Stimulated activated CD4-positive, alpha-beta T cell treated with anti-CD3 and anti-CD28 coated beads, Interleukin-12 subunit alpha, Interleukin-12 subunit beta, amount 100 ng/mL, for 48 hours (primary cell): ENCODE data around the gene PFKM.
"Not testable (repeated sequence)": the region's sequence is repeated elsewhere in the genome, so short reads cannot be mapped to it uniquely, and the experiment has no call there.

Experiments
- DNase-seq, 3 donors: peaks; one replicate each; pipeline ENCODE4 v3.0.0-alpha.2; 2020; ENCODE audit warnings: low read depth in 2 of 3, low spot score in 1 of 3

PFKM gene

DNA sequence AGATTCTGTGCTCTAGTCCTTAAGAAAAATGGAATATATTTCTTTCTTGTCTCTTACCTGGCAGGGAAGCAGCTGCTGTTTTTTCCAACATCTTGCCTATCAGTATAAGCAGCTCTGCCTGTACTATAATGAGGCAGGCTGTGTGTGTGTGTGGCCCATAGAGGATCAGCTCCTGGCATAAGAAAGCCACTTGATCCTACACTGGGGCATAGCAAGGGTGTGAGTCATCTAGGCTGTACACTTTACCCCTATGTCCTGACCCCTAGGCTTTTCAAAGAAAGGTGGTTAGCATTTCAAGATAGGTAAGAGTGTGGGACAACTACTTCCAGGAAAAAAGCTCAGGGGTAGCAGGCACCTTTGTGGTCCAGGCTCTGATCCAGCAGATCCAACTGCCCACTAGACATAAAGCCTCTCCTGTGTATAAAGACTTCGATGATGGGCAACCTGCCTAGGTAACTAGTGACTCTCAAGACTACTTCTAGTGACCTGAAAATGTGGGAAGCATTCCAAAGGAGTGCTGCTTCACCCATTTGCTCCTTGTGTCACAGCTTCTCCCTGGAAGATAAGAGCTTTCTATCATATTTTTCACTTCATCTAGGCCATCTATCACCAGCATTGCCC, 8.4 kb upstream of the PFKM start:
- DNase-seq, result no peak

DNA sequence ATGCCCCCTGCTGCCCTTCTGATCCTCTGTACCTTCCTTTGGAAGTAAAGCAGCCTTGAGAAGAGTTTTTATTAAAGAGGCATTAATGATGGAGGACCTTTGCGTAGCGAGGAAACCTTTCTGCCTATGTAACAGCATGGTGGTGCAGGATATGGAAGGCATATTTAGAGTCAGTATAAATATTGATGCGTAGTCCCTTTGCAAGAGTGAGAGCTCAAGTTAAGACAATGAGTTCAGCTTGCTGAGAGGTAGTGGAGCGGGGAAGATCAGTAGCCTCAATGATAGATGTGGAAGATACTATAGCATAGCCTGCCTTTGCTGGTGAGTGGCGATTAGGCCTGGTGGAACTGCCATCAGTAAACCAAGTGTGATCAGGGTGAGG, 7.9 kb upstream of the PFKM start:
- not testable (repeated sequence) for DNase-seq

DNA sequence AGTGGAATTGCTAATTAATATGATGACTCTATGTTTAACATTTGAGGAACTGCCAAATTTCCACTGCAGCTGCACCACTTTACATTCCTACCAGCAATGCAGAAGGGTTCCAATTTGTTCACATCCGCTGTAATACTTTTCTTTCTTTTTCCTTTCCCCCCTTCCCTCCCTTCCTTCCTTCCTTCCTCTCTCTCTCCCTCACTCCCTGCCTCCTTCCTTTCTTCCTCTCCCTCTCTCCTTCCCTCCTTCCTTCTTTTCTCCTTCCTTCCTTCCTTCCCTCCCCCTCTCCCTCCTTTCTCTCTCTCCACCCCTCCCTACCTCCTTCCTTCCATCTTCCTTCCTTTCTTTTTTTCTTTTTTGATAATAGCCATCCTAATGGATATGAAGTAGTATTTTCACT, 3.2 kb upstream of the PFKM start:
- DNase-seq, result no peak

DNA sequence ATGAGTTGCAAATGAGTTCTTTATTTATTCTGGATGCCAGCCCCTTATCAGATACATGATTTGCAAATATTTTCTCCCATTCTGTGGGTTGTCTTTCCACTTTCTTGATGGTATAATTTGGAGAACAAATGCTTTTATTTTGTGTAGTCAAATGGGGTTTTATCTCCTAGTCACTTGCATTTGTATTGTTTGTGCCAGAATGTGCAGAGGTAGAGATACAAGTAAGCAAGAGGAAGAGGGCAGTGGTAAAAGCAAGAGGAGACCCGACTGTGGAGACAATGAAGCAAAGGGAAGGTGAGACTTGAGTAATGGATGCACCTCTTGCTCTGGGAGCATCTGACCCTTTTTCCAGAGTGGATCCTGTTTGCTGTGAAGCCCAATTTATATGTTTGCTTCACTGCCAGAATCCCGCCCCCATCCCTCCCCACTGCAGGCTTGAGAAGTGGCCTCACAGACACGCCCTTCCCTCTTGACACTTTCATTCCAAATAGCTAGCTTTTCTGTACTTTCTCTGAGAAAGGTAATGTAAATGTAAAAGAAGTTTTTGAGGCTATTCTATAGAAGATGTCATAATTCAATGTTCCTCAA, 786 bp upstream of the PFKM start:
- no peak for DNase-seq

DNA sequence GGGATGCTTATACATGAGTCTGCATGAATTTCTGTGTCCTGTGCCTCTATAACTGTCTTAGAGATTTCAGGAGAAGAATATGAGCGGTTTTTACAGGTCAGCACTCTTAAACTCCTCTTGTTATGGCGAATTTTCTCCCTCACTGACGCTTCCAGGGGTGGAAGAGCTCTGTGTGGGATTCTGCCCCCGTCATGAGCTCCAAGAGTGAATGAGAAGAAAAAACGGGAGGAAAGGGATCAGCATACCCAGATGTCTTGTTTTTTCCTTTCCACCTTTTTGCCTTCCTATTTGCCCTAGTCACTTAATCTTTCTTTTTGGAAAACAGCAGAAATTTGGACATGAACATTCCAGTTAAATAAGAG, 651 bp downstream of the PFKM start:
- no peak for DNase-seq

DNA sequence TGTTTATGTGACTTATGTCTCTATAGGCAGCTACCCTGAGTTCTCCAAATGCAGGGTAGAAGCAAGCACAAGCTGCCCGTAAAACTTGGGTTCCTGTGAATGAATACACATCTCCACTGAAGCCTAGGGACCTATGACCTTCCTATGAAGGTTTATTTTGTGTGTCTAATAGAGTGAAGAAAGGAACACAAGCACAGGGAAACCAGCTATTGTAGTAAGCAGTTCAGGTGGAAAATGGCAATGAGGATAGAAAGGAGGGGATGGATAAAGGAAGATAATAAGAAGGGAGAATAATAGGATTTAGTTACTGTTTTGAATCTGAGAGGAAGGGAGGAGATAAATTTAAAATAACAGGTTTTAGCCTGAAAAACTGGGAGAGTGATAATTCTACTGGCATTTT, 2.4 kb downstream of the PFKM start:
- DNase-seq, result no peak

DNA sequence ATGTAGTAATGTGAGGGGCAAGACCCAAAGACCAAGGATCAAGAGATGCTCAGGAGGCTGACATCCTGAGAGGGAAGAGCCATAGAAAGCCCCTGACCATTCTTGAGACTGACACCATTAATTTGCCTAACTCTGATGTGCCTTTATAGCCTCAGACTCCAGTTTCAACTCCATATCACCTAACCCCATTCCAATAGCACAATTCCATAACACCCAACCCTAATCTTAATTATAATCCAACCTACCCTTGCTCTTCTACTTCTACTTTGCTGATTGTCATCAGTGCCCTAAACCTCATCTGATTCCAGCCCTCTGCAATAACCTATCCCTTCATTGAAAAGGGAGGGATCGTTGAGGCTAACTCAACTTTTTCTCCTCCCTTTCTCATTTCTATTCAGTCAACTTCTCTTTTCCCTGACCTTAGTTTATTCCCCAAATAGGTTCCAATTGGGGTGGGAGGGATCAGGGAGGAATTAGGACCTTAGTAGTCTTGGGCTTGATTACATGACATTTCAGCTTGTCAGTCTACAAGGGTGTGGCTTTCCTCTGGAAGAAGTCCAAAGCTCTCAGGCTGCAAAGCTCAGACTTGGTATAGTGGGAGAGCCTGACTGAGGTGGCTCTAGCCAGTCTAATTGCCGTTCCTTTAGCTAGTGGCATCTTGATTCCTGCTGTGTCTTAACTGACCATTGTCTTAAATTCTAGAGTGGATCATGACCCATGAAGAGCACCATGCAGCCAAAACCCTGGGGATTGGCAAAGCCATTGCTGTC, 3.1 kb downstream of the PFKM start:
- DNase-seq, result no peak

DNA sequence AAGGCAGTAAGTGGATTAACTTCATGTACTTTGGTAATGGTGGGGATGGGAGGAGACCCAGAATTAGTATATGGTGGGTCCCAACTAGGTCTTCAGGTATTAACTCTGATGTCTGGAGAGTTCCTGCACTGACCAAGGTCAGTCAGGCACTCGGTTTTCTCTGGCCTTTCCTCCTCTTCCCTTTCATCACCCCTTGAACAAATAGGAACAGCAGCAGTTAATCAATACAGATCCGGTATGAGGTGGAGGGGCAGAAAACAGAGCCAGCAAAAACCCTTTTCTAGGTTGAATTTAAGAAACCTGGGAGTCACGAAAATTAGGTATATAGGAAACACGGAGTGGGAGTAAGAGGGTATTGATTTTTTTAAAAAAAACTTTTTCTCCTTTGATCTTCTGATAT, 4.0 kb downstream of the PFKM start:
- DNase-seq, result no peak

DNA sequence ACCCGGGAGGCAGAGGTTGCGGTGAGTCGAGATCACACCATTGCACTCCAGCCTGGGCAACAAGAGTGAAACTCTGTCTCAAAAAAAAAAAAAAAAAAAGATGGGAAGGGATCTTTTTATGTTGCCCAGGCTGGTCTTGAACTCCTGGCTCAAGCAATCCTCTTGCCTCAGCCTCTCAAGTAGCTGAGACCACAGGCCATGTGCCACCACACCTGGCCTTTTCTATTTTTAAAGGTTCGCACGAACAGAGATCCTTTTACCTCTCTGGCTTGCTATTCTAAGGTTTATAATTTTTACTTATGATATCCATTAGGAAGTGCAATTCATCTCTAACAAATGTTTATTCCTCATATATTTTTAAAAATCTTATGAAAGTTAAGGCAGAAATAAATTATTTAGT, 6.4 kb downstream of the PFKM start:
- not testable (repeated sequence) for DNase-seq

DNA sequence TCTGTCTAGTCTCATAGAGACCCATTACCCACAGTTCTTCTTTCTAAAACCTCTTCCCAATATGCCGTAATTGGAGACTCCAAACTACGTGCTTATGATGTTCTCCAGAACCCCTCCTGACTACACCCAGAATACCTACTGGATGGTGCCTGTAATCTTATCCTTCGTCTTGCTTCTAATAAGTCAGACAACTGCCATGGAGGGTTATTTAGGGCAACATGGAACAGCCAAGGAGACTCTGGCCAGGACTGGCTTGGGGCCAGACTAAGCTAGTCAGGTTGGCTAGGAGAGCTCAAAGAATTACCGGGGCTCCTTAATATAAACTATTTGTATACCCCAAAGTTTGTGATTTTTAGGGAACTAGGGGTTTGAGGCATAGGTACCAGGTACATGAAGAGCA, 6.8 kb downstream of the PFKM start:
- DNase-seq, result no peak

DNA sequence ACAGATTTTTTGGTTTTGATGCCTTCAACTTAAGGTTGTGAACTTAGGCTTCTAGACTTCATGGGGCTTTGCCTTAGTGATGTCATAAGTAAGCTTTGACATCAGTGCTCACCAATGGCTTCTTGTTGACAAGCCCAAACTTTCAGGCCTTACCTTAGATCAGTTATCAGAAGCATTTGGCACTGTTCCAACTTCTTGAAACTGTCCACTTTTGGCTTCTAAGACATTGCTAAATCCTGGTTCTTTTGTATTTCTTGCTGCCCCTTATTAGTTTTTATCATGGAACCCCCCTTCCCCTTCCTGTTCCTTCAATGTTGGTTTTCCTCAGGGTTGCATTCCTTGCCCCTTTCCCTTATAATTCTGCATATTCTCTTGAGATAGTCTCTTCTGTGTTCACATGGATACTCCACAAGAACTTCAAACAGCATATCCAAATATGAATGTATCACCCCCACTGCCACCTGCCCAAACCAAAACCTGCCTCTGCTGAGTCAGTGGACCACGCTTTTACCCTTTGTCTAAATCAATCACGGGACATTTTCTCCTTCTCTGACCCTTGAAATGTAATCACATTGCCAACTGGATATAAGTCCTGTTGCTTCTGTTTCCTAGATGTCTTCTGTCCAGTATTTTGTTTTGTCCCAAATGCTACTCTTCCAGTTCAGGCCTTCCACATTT, 7.9 kb downstream of the PFKM start:
- DNase-seq, result no peak

DNA sequence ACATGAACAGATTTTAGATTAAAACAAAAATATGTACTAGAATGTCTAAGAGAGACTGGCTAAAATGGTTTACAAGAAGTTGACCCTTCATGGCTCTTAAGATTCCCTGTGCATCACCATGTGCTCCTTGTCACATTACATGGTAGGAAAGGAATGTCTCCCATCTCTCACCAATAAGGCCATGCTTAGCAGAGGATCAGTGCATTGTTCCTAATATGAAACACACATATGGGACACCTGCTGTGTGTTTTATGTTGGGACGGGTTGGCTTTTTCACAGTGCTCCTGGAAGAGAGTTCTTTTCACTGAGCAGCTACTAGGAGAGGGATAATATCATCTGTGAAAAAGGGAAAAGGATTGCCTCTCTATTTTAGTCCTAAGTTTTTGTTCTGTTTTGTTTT, 9.6 kb downstream of the PFKM start:
- DNase-seq, result no peak

DNA sequence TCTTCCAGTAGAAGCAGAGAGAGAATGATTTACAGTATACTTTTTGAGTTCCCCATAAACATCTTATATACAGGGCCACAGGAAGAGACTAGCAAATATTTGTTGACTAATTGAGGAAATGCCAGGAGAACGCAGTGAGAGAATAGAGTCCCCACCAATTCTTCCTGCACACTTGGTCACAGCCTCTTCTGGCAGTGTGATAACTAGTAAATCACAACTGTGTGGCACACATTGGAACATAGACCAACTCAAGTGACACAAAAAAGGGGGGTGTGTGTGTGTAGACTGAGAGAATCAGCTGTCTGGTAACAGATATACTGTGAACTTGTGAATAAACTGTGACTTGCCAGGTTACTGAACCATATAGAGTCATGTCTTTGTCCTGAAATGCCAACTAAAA, 10.2 kb downstream of the PFKM start:
- no peak for DNase-seq

DNA sequence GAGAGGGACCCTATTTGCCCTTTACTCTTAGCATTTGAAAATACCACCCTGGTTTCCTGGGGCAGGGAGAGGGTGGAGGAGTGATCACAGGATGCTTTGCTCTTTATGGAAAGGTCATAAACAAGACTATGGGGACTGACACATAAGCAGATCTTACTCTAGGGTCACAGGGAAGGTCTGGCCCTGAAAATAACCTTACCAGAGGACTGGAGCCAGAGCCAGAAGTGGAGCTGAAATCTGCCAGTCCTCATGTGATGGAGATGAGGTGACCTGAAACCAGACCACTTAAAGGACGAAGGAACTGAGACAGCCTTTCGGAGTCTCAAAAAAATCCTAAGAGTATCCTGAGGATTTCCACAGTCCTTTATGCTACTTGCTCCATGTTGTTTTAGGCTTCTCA, 12.4 kb downstream of the PFKM start:
- DNase-seq, result no peak

DNA sequence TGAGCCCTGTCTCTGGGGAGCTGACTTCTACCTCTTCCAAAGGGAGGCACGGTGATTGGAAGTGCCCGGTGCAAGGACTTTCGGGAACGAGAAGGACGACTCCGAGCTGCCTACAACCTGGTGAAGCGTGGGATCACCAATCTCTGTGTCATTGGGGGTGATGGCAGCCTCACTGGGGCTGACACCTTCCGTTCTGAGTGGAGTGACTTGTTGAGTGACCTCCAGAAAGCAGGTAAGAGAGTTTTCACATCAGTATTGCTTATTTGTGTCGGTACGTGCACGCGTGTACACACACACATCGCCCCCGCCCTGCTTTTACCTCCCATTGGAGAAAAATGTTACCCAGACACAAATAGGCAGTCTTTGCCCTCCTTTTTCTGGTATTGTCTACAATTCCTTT, 13.7 kb downstream of the PFKM start:
- no peak for DNase-seq

DNA sequence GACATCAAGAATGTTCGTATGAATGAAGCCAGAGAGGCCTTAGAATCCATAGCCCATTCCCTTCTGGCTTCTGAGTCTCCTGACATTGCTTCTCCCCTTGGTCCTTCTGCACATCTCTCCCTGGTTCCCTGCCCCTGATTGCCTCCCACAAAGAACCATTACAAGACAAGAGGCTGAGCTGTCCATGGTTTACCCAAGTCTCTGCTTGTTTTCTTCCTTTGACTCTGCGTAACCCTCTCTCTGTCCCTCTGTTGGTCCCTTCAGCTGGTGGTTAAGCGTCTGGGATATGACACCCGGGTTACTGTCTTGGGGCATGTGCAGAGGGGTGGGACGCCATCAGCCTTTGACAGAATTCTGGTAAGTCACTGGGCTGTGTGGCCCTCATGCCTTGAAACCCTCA, 15.9 kb downstream of the PFKM start:
- DNase-seq, result no peak

DNA sequence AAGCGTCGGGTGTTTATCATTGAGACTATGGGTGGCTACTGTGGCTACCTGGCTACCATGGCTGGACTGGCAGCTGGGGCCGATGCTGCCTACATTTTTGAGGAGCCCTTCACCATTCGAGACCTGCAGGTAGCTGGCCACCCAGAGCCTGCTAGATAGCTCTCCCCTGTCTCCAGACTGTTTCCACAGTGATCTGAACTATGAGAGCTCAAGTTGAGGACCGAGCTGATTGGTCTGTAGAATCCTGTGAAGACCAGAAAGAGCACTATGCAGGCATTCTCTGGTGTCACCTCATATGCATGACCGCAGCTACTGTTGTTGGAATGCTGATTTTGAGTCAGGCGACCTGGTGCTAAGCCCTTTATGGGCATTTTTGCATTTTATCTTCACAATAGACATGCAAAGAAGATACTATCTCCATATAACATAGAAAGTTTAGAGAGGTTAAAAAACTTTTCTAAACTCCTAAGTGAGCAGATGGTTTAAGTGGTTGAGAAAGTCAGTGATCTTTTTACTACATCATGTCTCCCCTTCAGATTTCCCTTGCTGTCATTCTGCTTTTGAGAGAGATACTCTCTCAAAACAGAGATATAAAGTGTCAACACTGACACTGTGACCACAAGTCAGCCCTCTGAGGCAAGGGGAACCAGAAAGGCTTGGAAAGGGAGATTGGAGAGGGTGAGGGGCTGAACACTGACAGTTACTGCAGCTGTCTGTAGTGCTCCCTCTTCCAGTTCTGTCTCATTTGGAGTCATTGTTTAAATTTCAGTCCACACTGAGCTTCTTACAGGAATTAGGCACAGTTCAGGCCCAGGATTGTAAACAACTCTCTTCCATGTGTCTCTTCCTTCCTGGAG, 23.9 kb downstream of the PFKM start:
- no peak for DNase-seq

DNA sequence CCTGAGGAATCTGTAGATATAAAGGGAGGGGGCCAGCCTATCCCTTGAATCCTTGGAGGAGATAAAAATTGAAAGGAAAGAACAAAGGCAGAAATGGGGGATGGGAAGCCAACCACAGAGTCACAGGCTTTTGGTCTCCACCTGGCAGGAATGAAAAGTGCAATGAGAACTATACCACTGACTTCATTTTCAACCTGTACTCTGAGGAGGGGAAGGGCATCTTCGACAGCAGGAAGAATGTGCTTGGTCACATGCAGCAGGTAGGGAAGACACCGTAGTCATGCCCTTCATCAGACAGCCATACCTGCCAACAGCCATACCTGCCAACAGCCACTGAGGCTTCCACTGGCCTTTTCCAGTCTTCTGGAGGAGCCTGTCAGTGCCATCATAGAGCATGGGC, 24.7 kb downstream of the PFKM start:
- DNase-seq, result no peak

DNA sequence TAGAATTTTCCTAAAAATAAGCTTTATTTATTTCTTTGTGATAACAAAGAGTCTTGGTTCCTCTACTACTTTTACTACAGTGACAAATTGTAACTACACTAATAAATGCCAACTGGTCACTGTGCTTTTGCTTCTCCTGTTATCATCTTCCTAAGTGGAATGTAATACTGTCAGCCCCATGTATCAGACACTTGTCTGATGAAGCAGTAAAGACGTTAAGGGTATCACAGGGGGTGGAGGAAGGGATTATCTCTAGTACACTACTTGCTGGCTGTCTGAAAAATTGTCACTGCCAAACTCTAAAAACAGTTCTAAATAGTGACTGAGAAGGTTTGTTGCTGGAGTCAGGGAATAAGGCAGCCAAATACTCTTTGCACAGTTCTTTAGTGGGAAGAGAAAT, 26.8 kb downstream of the PFKM start:
- no peak for DNase-seq

DNA sequence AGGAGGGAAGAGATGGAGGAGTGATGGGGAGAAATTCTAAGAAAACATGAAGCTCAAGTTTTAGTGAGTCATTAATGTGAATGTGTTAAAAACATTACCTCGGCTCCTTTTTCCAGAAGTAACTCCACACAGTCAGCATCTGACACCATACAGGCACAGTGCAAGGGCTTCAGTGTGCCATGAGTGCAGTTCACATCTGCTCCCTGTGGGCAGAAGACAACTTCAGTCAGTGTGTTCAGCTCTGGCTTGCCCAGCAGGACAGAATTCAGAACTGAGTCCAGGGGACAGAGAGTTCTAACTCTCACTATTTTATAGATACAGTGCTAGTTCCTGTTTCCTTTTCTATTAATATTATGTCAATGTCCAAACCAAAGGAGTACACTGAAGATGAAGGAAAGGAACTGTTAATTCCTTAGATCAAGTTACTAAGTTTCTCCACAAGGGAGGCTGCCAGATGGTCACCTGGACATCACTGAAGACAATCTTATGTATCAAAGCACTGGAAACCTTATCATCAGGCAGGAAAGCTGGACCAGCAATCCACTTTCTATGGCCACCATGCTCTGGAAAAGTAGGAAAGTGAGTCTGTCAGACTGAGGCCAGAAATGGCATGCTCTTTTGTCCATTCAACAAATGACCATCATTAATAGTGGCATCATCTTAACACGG, 32.1 kb downstream of the PFKM start:
- no peak for DNase-seq

DNA sequence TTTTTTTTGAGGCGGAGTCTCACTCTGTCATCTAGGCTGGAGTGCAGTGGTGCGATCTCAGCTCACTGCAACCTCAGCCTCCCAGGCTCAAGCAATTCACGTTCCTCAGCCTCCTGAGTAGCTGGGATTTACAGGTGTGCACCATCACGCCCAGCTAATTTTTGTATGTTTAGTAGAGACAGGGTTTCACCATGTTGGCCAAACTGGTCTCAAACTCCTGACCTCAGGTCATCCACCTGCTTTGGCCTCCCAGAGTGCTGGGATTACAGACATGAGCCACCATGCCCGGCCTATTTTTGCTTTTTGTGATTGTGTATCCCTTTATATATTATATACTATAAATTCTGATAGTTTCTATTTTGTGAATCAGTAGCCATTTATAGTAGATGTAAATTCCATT, 36.6 kb downstream of the PFKM start:
- DNase-seq, result not testable (repeated sequence)
